Amygdala (tissue), 56 donors: Measurements from ENCODE around the gene CSRP3.

Experiments
- DNase-seq, 56 donors: peaks; one replicate each; lab custom pipeline; 2025; lab: John Stamatoyannopoulos, UW

CSRP3 gene

GRCh38 chr11:19226378-19227195, 24.8 kb upstream of the CSRP3 start:
- DNase-seq = no peak

GRCh38 chr11:19225581-19225980, 23.8 kb upstream of the CSRP3 start:
- DNase-seq = no peak

- DNase-seq = no peak
Observed at GRCh38 chr11:19225123-19225522, 23.3 kb upstream of the CSRP3 start.

- DNase-seq = peak in 11 of 56 donors; percentile 1 to 34 (median 7)
Observed at GRCh38 chr11:19220903-19221724, 19.3 kb upstream of the CSRP3 start.

- DNase-seq = peak in 19 of 56 donors; percentile 7 to 58 (median 24)
Observed at GRCh38 chr11:19218786-19219460, 17.1 kb upstream of the CSRP3 start.

GRCh38 chr11:19218216-19218615, 16.4 kb upstream of the CSRP3 start:
- peak in 19 of 56 donors; percentile 1 to 57 (median 22) for DNase-seq

- no peak for DNase-seq
Observed at GRCh38 chr11:19216709-19217374, 15.1 kb upstream of the CSRP3 start.

GRCh38 chr11:19216021-19216420, 14.2 kb upstream of the CSRP3 start:
- no peak for DNase-seq

- DNase-seq = no peak
Observed at GRCh38 chr11:19209617-19210370, 8.0 kb upstream of the CSRP3 start.

GRCh38 chr11:19208959-19209546, 7.3 kb upstream of the CSRP3 start:
- no peak for DNase-seq

- DNase-seq = no peak
Observed at GRCh38 chr11:19208181-19208580, 6.4 kb upstream of the CSRP3 start.

GRCh38 chr11:19204836-19205235, 3.1 kb upstream of the CSRP3 start:
- no peak for DNase-seq

GRCh38 chr11:19200410-19201201, 1.2 kb downstream of the CSRP3 start:
- DNase-seq = no peak

GRCh38 chr11:19199771-19200170, 2.0 kb downstream of the CSRP3 start:
- no peak for DNase-seq

GRCh38 chr11:19199048-19199447, 2.7 kb downstream of the CSRP3 start:
- DNase-seq = no peak

GRCh38 chr11:19196432-19196831, 5.4 kb downstream of the CSRP3 start:
- DNase-seq = no peak

GRCh38 chr11:19194620-19195308, 7.0 kb downstream of the CSRP3 start:
- no peak for DNase-seq

- DNase-seq = no peak
Observed at GRCh38 chr11:19193916-19194315, 7.9 kb downstream of the CSRP3 start.
